ENCODE results near the gene NT5C3A.

DNA sequence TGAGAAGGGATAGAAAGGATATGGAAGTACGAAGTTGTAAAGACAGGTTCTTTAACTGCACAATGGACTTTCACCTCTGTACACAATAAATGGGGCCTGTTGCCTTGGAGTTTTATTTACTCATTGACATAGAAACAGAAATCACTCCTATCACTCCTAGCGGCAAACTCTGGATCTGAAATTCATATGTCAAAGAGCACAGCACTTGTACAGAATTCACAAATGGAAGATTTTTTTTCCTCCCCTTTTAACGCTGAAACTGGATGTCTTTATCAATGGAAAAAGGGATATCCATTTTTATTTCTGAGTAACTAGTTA, 18.2 kb downstream of the NT5C3A start:
- TF ChIP-seq TAF1 (IDR thresholded peaks at IDR 0.05; ENCODE audit: low read depth, low read length) (no peak), EZH2 (IDR thresholded peaks at IDR 0.05; ENCODE audit: low read depth, low read length, severe bottlenecking) (no peak), POLR2AphosphoS5 (IDR thresholded peaks at IDR 0.05; ENCODE audit: low read depth, low read length) (no peak), KDM5A (IDR thresholded peaks at IDR 0.05; ENCODE audit: low read length) (no peak), POLR2A (IDR thresholded peaks at IDR 0.05; ENCODE audit: control extremely low read depth in 1 of 2, low read depth in 2 of 2, low read length in 2 of 2) (no peak), RNF2 (IDR thresholded peaks at IDR 0.05; ENCODE audit: borderline replicate concordance, low read depth, low read length, missing control alignments, poor library complexity, severe bottlenecking) (no peak)
- TF ChIP-seq, protein P1, sequence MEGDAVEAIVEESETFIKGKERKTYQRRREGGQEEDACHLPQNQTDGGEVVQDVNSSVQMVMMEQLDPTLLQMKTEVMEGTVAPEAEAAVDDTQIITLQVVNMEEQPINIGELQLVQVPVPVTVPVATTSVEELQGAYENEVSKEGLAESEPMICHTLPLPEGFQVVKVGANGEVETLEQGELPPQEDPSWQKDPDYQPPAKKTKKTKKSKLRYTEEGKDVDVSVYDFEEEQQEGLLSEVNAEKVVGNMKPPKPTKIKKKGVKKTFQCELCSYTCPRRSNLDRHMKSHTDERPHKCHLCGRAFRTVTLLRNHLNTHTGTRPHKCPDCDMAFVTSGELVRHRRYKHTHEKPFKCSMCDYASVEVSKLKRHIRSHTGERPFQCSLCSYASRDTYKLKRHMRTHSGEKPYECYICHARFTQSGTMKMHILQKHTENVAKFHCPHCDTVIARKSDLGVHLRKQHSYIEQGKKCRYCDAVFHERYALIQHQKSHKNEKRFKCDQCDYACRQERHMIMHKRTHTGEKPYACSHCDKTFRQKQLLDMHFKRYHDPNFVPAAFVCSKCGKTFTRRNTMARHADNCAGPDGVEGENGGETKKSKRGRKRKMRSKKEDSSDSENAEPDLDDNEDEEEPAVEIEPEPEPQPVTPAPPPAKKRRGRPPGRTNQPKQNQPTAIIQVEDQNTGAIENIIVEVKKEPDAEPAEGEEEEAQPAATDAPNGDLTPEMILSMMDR (IDR thresholded peaks at IDR 0.05; ENCODE audit: control extremely low read depth in 1 of 3, insufficient read depth in 1 of 3, low read depth in 1 of 3, low read length in 3 of 3), result no peak
- TF ChIP-seq, protein P2, sequence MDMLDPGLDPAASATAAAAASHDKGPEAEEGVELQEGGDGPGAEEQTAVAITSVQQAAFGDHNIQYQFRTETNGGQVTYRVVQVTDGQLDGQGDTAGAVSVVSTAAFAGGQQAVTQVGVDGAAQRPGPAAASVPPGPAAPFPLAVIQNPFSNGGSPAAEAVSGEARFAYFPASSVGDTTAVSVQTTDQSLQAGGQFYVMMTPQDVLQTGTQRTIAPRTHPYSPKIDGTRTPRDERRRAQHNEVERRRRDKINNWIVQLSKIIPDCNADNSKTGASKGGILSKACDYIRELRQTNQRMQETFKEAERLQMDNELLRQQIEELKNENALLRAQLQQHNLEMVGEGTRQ (IDR thresholded peaks at IDR 0.05; ENCODE audit: low read length), result no peak

Measured in H1 (cell line).